HG03460 (cell line): ENCODE results near the gene IFIT2.
"Not testable (repeated sequence)": the region's sequence is repeated elsewhere in the genome, so short reads cannot be mapped to it uniquely, and the experiment has no call there.

Experiments used
- ATAC-seq: cut with Tn5 transposase; IDR thresholded peaks from one replicate; pipeline ENCODE4 v1.9.1; 2021; ENCODE audit not compliant: unreplicated experiment

The IFIT2 gene, protein sequence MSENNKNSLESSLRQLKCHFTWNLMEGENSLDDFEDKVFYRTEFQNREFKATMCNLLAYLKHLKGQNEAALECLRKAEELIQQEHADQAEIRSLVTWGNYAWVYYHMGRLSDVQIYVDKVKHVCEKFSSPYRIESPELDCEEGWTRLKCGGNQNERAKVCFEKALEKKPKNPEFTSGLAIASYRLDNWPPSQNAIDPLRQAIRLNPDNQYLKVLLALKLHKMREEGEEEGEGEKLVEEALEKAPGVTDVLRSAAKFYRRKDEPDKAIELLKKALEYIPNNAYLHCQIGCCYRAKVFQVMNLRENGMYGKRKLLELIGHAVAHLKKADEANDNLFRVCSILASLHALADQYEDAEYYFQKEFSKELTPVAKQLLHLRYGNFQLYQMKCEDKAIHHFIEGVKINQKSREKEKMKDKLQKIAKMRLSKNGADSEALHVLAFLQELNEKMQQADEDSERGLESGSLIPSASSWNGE

GRCh38 chr10:89301721-89302445 lies at the start of gene IFIT2:
TSS of gene IFIT2 (plus strand) at chr10:89302046. CDS start at chr10:89302124, 78 bp downstream.
- ATAC-seq, result peak; percentile 70

GRCh38 chr10:89252225-89252585 lies 49.6 kb upstream of the IFIT2 start:
- no peak for ATAC-seq

- not testable (repeated sequence) for ATAC-seq
These were observed 46.7 kb upstream of the IFIT2 start for GRCh38 chr10:89255091-89255579.

- ATAC-seq, result no peak
These were observed 46.1 kb upstream of the IFIT2 start for GRCh38 chr10:89255793-89256192.

- ATAC-seq, result no peak
These were observed 45.5 kb upstream of the IFIT2 start for GRCh38 chr10:89256340-89256739.

DNA sequence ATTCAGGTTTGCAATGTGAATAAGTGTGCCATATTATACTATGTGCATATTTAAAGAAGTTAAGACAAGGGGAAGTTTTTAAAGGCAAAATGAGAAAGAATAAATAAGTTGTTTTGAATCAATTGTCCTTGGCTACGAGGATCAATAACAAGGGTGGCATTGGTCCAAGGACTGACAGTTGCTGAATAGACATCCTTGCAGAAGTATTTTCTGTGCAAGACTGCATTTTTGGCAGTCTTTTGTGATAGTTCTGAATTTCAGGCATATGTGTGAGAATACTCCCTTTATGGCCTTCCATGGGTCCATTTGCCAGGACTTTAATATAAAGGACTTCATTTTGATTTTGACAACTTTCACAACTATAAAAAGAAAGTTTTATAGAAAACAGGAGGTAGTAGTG lies 44.9 kb upstream of the IFIT2 start:
- ATAC-seq, result no peak

DNA sequence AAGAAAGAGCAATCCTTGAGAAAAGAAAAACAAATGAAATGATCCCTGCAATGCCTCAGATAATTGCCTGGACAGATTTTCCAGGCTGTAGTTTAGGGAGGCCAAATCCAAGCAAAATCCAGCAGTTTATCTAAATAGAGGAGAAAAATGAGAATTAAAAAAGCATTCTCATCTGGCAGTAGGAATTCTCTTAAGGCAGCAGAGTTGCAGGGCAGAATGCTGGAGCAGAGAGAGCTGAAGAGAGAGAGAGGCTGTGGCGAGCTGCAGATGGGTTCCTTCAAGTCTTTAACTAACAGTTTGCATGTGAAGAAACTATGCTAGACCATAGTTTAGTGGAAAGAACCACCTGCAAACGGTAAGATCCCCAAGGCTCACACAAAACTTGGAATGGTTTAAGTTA lies 44.3 kb upstream of the IFIT2 start:
- no peak for ATAC-seq

- no peak for ATAC-seq
These were observed 43.0 kb upstream of the IFIT2 start for GRCh38 chr10:89258881-89259280.

DNA sequence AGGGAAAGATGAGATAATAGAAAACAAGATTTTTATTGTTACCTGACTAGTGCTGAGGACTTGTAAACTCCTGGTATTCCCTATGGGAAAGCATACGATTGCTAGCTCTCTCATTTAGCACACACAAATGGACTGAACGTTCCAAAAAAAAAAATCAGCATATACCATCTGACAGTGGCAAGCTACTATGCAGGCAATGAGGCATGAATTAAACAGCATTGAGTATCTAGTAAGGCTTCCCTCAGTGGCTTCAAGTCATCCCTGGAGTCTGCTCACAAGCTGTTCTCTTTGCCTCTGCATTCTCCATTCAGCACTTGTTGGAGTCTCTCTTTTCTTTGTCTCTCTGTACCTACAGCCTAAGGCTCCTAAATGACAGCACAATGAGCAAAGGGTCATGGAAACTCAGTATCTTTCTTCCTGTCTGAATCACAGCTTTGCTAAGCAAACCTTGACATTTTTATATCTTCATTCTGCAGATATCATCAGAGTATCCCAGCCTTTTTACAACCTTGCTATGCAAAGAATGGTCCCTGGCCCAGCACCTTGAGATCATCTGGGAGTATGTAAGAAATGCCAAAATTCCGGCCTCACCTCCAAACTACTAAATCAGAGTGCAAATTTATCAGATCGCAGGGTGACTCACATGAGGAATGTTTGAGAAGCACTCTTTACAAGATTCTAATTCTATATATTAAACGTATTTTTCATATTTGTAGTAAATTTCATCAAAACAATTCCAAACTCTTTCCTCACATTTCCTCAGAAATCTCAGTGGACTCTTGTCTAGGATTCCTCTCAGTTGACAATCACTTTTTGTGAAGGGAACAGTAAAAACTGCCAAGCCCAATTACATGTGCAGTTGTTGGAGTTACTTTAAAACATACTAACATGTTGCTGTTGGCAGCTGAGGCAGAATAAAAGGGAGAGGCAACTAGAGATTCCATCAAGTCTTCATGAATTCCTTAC lies 39.5 kb upstream of the IFIT2 start:
- no peak for ATAC-seq

DNA sequence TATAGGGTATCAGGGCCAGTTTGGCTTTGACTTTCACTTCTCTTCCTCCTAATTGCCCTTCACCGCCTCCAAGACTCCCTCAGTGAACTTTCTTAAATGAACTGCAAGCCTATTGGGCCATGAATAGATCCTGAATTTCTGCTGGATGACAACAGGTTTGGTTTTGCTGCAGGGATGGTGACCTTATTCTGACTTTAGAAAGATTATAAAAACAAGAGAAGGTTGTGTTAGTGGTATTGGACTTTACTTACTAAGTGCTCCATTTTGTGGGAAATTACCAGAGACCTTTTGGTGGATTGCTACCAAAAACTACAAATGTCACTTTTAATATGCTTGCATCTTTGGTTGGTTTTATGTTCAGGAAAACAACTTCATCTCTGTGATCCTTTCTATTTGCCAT lies 38.8 kb upstream of the IFIT2 start:
- ATAC-seq, result no peak

- ATAC-seq, result no peak
These were observed 38.3 kb upstream of the IFIT2 start for GRCh38 chr10:89263531-89263930.

DNA sequence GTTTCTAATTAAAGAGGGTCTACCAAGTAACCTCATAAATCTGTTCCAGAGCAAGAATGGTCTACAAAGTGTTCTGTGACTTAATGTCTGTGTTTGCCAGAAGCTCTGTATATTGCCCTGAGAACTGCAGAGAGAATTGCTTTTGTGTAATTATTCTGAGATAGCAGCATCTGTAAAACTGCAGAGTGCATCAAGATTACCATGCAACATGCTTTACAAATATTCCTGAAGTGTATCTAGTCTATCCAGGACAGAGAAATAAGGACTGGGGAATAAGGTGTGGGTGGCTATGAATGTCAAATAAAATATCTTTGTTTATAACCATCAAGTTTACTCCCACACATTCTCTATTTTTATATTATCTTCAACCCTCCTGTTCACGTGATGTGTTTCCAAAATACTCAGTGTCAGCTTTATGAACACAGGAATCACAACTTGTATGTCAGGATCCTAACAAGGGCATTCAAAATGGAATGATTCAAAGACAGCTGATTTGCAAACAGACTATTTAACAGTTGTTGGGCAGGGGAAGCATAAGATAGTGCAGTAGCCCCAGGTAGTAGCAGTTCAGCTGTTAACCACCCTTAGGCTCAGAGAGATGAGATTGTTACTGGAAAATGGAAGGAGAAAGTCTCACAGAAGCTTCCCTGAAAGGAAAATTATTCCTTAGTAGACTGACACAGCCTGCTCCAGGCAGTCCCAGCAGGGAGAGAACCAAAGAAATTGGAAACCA lies 35.0 kb upstream of the IFIT2 start:
- ATAC-seq, result no peak

GRCh38 chr10:89269433-89270152 lies 32.3 kb upstream of the IFIT2 start:
- ATAC-seq, result no peak

DNA sequence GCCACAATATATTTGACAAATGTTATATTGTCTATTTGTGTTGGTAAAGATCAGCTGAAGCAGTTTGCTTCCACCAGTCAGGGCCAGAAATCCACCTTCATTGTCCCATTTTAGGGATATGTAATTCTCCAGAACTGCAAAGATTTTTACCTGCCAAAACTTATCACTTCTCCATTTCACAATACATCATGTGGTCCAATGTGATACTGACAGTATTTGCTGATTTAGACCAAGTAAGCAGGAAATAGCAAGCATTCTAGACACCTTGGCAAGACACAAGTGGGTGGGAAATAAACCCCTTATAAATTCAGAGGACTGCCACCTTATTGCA lies 31.7 kb upstream of the IFIT2 start:
- ATAC-seq, result no peak

GRCh38 chr10:89271532-89271931 lies 30.3 kb upstream of the IFIT2 start:
- no peak for ATAC-seq

- ATAC-seq, result no peak
These were observed 28.2 kb upstream of the IFIT2 start for GRCh38 chr10:89273680-89274079.

- ATAC-seq, result no peak
These were observed 26.9 kb upstream of the IFIT2 start for GRCh38 chr10:89274928-89275327.

GRCh38 chr10:89275383-89275782 lies 26.5 kb upstream of the IFIT2 start:
- no peak for ATAC-seq

DNA sequence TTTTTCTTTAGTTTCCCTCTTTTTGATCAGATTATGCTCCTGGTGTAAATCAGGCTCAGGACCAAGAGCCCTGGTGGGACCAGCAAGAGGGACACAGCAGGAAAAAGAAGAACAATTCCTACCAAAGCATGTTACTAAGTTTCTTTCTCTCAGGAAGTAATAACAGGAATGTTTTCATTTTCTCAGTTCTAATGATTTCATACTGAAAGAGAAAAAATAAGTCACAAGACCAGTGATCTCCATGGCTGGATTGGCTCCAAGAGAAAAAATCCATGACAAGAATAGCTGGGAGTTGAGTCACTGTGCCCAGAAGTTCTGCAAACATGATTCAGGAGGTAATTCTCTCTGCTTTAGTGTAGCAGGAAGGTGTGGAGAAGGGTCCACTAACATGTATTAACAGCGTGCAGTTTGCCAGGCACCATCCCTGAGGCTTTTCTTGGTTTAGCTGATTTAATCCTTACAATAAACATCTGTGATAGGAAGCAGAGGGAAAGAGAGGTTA lies 23.8 kb upstream of the IFIT2 start:
- ATAC-seq, result no peak
